DND-41 (cell line): Measurements from ENCODE around the gene EPB41.

Experiments used
- EZH2 ChIP-seq: IDR thresholded peaks from 3 replicates; pipeline ENCODE4 v1.6.1; 2012; ENCODE audit warnings: borderline replicate concordance, low read depth, mild to moderate bottlenecking, moderate library complexity, low read length, inconsistent platforms; ENCODE audit not compliant: severe bottlenecking
- TF ChIP-seq, protein P1 (sequence below): IDR thresholded peaks from 2 replicates; pipeline ENCODE4 v1.5.1; 2012; ENCODE audit warnings: borderline replicate concordance, low read length, moderate library complexity, mild to moderate bottlenecking; ENCODE audit not compliant: poor library complexity, severe bottlenecking; ENCODE audit errors: extremely low read depth

DNA sequence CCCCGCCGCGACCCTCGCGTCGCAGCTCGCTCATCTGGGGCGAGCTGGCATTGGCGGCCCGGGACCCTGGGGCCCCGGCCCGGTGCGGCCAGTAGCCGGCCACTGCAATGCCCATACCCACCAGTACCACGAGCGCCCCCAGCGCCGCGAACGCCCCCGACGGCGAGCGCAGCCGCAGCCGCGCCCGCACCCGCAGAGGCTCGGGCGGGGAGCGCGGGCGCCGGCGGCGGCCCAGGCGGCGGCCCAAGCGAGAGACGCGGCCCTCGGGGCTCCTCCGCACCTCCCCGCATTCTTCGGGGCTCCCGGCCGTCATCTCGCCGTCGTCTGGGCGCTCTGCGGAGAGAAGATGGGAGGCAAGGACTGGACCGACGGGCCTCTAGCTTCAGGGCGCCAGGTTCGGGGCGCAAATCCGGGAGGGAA is 207.2 kb downstream of the EPB41 start:
- TF ChIP-seq, protein P1, sequence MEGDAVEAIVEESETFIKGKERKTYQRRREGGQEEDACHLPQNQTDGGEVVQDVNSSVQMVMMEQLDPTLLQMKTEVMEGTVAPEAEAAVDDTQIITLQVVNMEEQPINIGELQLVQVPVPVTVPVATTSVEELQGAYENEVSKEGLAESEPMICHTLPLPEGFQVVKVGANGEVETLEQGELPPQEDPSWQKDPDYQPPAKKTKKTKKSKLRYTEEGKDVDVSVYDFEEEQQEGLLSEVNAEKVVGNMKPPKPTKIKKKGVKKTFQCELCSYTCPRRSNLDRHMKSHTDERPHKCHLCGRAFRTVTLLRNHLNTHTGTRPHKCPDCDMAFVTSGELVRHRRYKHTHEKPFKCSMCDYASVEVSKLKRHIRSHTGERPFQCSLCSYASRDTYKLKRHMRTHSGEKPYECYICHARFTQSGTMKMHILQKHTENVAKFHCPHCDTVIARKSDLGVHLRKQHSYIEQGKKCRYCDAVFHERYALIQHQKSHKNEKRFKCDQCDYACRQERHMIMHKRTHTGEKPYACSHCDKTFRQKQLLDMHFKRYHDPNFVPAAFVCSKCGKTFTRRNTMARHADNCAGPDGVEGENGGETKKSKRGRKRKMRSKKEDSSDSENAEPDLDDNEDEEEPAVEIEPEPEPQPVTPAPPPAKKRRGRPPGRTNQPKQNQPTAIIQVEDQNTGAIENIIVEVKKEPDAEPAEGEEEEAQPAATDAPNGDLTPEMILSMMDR, result no peak
- TF ChIP-seq EZH2, result no peak
